GM19438 (cell line): ENCODE measurements around the gene AGAP1.

Experiments
- ATAC-seq: cut with Tn5 transposase; IDR thresholded peaks from one replicate; pipeline ENCODE4 v1.9.1; 2021; ENCODE audit warnings: low read depth; ENCODE audit not compliant: unreplicated experiment

Gene AGAP1

DNA sequence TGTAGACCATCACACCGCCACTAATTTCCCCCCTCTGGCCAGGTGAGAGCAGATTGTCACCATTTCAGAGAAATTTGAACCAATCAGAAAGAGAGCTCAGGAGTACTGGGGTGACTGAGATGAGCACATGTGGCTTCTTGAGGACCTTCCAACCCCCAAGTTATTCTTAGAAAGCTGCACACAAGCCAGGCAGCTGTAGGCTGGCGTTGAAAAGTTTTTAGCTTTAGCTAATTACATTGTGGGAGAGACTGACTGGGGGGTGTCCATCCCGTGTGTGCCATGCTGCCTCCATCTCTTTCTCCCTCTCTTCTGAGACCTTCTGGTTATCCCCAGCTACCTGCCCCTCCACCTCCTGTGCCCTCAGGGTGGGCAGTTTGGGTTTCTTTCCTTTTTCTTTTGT, 154.0 kb downstream of the AGAP1 start:
- no peak for ATAC-seq

GRCh38 chr2:235649418-235649817, 155.6 kb downstream of the AGAP1 start:
- ATAC-seq: no peak

DNA sequence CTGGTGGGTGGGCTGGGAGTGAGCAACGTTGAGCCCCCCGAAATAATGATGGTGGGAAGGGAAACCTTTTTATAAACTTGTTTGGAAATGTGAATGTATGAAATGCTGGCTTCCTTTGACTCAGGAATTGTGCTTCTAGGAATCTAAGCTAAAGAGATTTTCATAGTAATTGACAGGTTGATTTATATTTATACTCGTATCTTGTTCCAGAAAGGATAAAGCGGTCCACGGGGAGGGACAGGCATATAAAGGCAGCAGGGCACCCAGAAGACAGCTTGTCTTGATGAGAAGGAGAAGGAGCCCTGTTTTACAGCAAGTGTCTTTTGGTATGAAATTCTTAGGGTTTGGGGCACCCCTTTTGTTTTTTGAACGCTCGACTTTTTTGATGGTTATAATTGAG, 157.8 kb downstream of the AGAP1 start:
- ATAC-seq: no peak

GRCh38 chr2:235654103-235654813, 160.4 kb downstream of the AGAP1 start:
- ATAC-seq: no peak

DNA sequence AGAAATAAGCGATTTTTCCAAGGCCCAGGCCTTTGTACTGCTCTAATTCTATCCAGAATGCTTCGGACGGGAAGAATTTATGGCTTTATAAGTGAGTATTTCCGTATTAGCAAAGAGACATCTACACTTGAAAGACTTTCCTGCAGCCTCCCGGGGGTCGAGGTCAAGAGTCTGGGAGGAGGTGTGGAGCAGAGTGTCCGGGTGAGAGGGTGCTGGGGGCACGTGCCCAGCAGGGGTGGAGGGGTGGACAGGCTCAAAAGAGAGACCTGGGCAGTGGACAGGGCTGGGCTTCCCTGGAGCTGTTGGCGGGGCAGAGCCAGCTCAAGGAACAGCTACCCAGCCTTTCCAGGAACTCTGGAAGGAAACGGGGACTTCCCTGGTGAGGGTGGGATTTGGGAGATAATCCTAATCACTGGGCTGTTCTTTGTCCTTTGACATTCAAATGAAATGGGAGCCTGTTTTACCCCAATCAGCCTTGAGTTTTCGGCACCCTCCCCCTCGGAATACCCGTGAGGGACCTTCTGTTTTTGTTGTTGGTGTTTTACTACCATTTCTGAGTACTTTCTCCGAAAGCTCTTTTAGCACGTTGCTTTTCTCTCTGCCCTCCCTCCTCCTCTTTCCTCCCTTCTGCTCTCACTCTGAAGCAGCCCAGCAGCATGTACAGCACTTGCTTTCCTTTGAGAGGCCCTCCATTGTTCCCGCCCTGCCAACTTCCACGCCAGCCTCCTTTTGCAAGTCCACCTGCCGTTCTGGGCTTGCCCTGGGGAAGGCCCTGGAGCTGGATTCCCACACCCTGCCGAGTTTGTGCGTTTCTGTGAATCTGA, 164.7 kb downstream of the AGAP1 start:
- no peak for ATAC-seq

GRCh38 chr2:235659767-235660322, 166.0 kb downstream of the AGAP1 start:
- no peak for ATAC-seq

DNA sequence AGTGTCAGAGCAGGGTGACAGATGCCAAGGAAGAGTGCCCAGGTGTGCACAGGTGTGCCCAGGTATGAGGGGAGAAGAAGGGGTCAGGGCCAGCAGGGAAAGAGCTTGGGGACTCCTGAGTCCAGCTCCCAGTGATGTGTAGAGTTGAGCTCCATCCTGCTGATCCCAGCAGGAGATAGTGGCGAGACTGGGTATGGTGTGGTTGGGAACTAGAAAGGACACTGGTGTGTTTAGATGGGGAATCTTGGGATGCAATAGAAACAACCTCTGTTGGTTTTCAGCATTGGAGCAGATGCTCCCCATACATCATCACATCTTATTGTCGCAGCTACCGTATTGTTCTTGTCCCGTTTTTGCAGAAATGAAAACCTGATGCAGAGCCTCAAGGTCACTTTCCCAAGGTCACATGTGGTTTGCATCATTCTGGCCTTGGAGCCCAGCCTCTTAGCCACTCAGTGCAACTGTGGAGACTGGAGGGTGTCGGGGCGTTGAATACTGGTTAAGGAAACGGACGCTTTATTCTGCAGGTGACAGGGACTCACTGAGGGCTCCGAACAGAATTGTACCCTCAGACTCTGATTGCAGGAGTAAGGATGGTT, 166.7 kb downstream of the AGAP1 start:
- no peak for ATAC-seq

GRCh38 chr2:235661167-235661937, 167.5 kb downstream of the AGAP1 start:
- ATAC-seq: no peak

DNA sequence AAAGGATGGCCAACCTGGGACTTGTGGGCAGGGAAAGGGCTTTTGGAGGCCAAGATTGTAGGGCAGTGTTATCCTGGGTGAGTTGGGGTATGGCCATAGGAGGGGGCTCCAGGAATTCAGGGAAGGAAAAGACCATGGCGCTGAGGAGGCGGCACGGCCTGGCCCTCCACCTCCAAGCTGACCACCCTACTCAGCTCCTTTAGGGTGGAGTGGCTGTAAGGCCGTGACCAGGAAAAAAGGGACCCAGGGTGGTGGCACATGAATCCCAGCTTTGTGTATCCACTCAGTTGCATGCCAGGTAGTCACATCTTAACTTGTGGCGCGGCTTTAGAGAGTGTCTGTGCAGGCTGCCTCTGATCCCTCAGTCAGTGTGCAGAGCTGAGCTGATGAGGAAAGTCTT, 168.1 kb downstream of the AGAP1 start:
- ATAC-seq: no peak

DNA sequence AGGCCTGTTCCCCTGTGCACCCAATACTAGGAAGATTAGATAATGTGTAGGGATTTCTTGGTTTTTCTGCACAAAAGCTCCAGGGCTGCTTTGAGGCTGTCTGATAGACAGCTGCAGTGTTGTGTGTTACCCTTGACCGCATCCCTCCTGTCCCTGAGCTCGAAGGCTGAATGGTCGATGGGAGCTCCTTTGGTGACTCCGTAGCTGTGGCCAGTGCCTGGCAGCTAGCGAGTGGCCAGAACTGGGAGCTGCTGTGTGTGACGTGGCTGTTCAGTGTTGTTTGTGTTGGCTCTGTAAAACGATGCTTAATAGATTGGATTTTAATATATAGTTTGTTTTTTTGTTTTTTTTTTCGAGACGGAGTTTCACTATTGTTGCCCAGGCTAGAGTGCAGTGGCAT, 170.0 kb downstream of the AGAP1 start:
- ATAC-seq: no peak

- ATAC-seq: no peak
Observed at GRCh38 chr2:235665661-235666212, 171.9 kb downstream of the AGAP1 start.

- no peak for ATAC-seq
Observed at GRCh38 chr2:235666213-235666781, 172.5 kb downstream of the AGAP1 start.

GRCh38 chr2:235668782-235669181, 174.9 kb downstream of the AGAP1 start:
- no peak for ATAC-seq

- ATAC-seq: no peak
Observed at GRCh38 chr2:235669269-235669831, 175.5 kb downstream of the AGAP1 start.

DNA sequence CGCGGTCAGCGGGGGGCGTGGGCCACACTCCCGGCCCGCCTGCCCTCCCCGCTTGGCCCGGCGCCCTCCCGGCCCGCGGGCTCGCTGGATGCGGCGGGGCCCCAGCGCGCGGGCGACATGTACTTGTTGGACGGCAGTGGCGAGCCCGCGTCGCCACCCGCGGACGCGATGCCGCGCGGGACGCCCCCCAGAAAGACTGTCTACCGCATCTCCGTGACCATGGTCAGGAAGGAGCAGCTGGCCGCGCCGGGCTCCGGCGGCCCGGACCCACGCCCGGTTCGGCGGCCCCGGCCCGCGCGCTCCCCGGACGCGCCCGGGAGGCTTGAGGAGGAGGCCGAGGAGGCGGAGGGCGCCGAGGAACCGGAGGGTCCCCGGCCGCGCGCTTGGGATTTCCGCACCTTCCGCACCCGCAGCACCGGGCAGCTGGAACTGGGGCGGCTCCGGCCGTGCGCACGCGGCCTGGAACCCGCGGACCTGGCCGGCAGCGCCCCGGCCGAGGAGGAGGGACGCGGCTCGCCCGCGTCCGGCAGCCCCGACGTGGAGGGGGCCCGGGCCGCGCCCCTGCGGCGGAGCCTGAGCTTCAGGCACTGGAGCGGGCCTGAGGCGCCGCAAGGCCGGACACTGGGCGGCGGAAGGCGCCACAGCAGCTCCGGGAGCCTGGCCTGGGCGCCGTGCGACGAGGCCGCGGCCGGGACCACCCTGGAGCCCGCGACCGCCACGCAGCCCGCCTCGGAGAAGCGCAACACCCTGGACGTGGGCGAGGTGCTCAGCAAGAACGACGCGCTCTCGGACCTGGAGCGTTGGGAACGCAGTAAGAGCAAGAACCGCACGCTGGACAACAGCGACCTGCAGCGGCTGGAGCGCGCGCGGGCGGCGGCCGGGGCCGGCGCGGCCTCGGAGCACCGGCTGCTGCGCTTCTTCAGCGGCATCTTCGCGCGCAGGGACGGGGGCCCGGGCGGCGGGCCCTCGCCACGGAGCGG, 176.4 kb downstream of the AGAP1 start:
- no peak for ATAC-seq

GRCh38 chr2:235670974-235671787, 177.3 kb downstream of the AGAP1 start:
- no peak for ATAC-seq

DNA sequence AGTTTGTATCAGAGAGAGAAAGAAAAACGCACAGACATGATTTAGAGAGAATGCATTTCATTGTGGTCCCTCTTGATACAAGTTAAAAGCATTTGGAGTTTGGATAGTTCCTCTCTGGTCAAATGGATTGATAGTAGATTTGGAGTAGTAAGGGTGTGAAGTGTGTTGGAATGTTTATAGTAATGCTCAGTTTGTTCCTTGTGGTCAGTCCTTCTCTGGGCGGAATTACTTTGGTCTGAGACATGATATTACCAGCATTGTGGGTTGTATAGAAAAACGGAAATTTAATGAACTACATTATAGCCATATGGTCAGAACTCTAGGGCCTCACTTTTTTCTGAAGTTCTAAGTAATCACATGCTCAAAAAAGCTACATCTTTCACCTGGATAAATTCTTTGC, 178.9 kb downstream of the AGAP1 start:
- no peak for ATAC-seq

DNA sequence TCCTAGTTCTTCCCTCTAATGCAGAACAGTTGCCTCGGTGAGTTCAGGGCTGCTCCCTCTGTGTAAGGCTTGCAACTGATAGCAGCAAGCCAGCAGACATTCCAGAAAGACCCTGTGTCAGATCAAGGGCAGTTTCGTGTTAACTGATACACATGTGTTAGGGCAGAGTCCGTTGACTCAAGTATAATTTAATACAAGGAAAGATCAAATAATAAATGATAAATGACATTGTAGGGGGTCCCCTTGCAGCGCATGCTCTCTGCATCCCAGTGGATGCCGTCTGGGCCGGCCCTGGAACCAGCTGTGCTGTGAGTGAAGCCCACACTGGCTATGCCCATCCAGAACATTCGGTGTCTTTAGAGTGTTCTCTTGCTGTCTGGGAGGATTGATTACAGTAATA, 180.3 kb downstream of the AGAP1 start:
- no peak for ATAC-seq
